ENCODE measurements around the gene RXYLT1. TPM values are rescaled to one million over a fixed set of nuclear protein-coding genes. Genes with fewer than 3 reads are reported as not detected.
A peak's percentile ranks its signal among the peaks of the same experiment; 100 is the strongest.

RXYLT1 gene
- total and polyA plus RNA-seq, 2 donors: 17.1 to 18.7 TPM

DNA sequence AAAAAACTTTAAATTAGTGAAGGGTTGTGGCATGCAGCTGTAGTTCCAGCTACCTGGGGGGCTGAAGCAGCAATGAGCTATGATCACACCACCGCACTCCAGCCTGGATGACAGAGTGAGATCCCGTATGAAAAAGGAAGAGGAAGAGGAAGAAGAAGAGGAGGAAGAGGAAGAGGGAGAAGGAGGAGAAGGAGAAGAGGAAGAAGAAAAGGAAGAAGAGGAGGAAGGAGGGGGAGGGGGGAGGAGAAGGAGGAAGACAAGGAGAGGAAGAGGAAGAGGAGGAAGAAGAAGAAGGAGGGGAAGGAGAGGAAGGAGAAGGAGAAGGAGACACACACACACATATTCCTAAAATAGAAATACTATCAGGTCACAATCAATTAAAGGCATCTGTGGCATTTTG lies 32.0 kb downstream of the RXYLT1 start:
- 86% methylated on average over 2 of the region's 2 CpGs for WGBS

DNA sequence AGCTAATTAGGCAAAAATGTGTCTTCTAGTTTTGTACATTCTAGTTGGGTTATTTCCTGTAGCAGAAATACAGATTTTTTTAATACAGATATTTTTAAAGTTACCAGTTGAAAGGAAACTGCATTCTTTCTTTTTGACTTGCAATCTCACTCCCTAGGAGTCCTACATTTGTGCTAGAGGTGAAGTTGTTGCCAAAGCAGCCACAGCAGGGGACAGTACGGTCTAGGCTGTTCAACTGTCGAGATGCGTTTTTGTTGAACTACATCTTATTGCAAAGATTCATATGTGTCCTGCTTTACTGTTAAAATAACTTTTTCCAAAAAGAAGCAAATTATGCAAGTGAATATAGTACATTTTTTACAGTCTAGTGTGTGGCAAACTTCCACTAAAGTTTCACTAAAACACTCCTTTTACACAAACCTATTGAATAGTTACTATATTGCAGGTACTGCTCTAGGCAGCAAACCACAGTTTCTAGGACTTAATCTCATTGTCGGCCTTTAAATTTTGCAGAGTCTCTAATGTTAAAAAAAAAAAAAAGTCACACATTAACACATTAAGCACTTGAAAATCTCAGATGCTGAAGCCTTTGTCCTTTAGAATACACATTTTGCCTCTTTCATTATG lies 34.5 kb downstream of the RXYLT1 start:
- no peak overlapping the region for H3K27ac ChIP-seq (ENCODE audit: low read depth)
- no peak overlapping the region for H3K4me3 ChIP-seq (ENCODE audit: low read depth, low read length)
- no peaks in the 10 kb centered on the region for H3K4me1 ChIP-seq (ENCODE audit: insufficient read depth)
- DNase-seq (ENCODE audit: extremely low spot score): no peak
- no peaks in the 10 kb centered on the region for H3K36me3 ChIP-seq (ENCODE audit: insufficient read depth)
- 79% methylated on average over 4 of the region's 4 CpGs for WGBS

More for the DNA sequence above, 32.0 kb downstream of the RXYLT1 start:
- H3K36me3 ChIP-seq (ENCODE audit: insufficient read depth): no peaks in the 10 kb centered on the region
- no peak overlapping the region for H3K4me3 ChIP-seq (ENCODE audit: low read depth, low read length)
- H3K4me1 ChIP-seq (ENCODE audit: insufficient read depth): no peaks in the 10 kb centered on the region
- DNase-seq (ENCODE audit: extremely low spot score): no peak
- H3K27ac ChIP-seq (ENCODE audit: low read depth): no peak overlapping the region

DNA sequence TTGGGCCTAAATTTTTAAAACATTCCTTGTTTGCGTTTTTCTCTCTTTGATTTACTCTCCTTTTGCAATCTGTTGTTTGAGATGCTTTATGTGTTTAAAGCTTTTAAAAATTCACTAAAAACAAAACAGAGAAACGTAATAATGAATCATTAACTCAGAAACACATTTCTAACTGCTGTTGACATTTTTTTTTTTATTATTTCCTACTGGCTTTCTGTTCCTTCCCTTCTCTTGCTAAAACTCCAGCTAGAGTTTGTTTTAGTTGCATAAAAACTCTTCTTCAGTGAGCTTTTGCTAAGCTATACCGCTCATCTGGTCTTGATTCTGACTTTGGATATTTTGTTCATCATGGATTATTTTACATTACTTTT lies 35.8 kb downstream of the RXYLT1 start:
- H3K36me3 ChIP-seq (ENCODE audit: insufficient read depth): no peaks in the 10 kb centered on the region
- no peaks in the 10 kb centered on the region for H3K4me1 ChIP-seq (ENCODE audit: insufficient read depth)
- WGBS: 92% methylated on average over 3 of the region's 3 CpGs
- no peak for DNase-seq (ENCODE audit: extremely low spot score)
- H3K27ac ChIP-seq (ENCODE audit: low read depth): no peak overlapping the region
- no peak overlapping the region for H3K4me3 ChIP-seq (ENCODE audit: low read depth, low read length)

GRCh38 chr12:63816031-63816430 lies 36.3 kb downstream of the RXYLT1 start:
- WGBS: 92% methylated on average over 6 of the region's 6 CpGs
- no peak for DNase-seq (ENCODE audit: extremely low spot score)

GRCh38 chr12:63820427-63820826 lies 40.7 kb downstream of the RXYLT1 start:
- Histone ChIP-seq H3K27ac (ENCODE audit: low read depth) (no peak overlapping the region), H3K4me3 (ENCODE audit: low read depth, low read length) (no peak overlapping the region), H3K4me1 (ENCODE audit: insufficient read depth) (no peaks in the 10 kb centered on the region), H3K36me3 (ENCODE audit: insufficient read depth) (no peaks in the 10 kb centered on the region)
- DNase-seq (ENCODE audit: extremely low spot score): no peak
- WGBS: 74% methylated on average over 1 of the region's 1 CpG

More at GRCh38 chr12:63816031-63816430, 36.3 kb downstream of the RXYLT1 start:
- H3K4me3 ChIP-seq (ENCODE audit: low read depth, low read length): no peak overlapping the region
- H3K4me1 ChIP-seq (ENCODE audit: insufficient read depth): no peaks in the 10 kb centered on the region
- H3K27ac ChIP-seq (ENCODE audit: low read depth): no peak overlapping the region
- H3K36me3 ChIP-seq (ENCODE audit: insufficient read depth): no peaks in the 10 kb centered on the region

DNA sequence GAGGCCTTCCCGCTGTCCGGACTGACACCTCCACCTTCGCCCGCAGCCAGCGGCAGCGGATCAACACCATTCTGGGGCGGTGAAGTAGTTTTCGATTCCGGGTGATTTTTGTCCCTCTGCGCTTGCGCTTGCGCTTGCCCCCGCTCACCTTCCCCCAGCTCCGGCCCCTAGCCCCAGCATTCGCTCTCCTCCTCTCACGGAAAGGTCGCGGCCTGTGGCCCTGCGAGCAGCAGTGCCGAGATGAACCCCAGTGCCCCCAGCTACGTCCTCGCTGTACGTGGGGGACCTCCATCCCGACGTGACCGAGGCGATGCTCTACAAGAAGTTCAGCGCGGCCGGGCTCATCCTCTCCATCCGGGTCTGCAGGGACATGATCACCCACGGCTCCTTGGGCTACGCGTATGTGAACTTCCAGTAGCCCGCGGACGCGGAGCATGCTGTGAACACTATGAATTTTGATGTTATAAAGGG lies 42.1 kb downstream of the RXYLT1 start:
- Histone ChIP-seq H3K4me1 (ENCODE audit: insufficient read depth) (no peaks in the 10 kb centered on the region), H3K36me3 (ENCODE audit: insufficient read depth) (no peaks in the 10 kb centered on the region), H3K27ac (ENCODE audit: low read depth) (no peak overlapping the region), H3K4me3 (ENCODE audit: low read depth, low read length) (peak overlapping the region; percentile 50)
- WGBS: 15% methylated on average over 38 of the region's 38 CpGs
- no peak for DNase-seq (ENCODE audit: extremely low spot score)

GRCh38 chr12:63822352-63822751 lies 42.6 kb downstream of the RXYLT1 start:
- Histone ChIP-seq H3K4me1 (ENCODE audit: insufficient read depth) (no peaks in the 10 kb centered on the region), H3K4me3 (ENCODE audit: low read depth, low read length) (no peak overlapping the region), H3K36me3 (ENCODE audit: insufficient read depth) (no peaks in the 10 kb centered on the region), H3K27ac (ENCODE audit: low read depth) (no peak overlapping the region)
- DNase-seq (ENCODE audit: extremely low spot score): no peak
- 32% methylated on average over 6 of the region's 6 CpGs for WGBS

DNA sequence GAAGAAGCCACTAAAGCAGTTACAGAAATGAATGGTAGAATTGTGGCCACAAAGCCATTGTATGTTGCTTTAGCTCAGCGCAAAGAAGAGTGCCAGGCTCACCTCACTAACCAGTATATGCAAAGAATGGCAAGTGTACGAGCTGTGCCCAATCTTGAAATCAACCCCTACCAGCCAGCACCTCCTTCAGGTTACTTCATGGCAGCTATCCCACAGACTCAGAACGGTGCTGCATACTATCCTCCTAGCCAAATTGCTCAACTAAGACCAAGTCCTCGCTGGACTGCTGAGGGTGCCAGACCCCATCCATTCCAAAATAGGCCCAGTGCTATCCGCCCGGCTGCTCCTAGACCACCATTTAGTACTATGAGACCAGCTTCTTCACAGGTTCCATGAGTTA lies 43.3 kb downstream of the RXYLT1 start:
- no peak for DNase-seq (ENCODE audit: extremely low spot score)
- Histone ChIP-seq H3K27ac (ENCODE audit: low read depth) (no peak overlapping the region), H3K4me1 (ENCODE audit: insufficient read depth) (no peaks in the 10 kb centered on the region), H3K36me3 (ENCODE audit: insufficient read depth) (no peaks in the 10 kb centered on the region), H3K4me3 (ENCODE audit: low read depth, low read length) (no peak overlapping the region)
- 95% methylated on average over 6 of the region's 6 CpGs for WGBS

- 22% methylated on average over 4 of the region's 4 CpGs for WGBS
- no peaks in the 10 kb centered on the region for H3K4me1 ChIP-seq (ENCODE audit: insufficient read depth)
- no peak overlapping the region for H3K4me3 ChIP-seq (ENCODE audit: low read depth, low read length)
- H3K36me3 ChIP-seq (ENCODE audit: insufficient read depth): no peaks in the 10 kb centered on the region
- no peak for DNase-seq (ENCODE audit: extremely low spot score)
- H3K27ac ChIP-seq (ENCODE audit: low read depth): no peak overlapping the region
Measured at GRCh38 chr12:63826006-63826585, 46.4 kb downstream of the RXYLT1 start.

GRCh38 chr12:63828867-63829266 lies 49.2 kb downstream of the RXYLT1 start:
- WGBS: 91% methylated on average over 2 of the region's 2 CpGs
- Histone ChIP-seq H3K36me3 (ENCODE audit: insufficient read depth) (no peaks in the 10 kb centered on the region), H3K27ac (ENCODE audit: low read depth) (no peak overlapping the region), H3K4me1 (ENCODE audit: insufficient read depth) (no peaks in the 10 kb centered on the region), H3K4me3 (ENCODE audit: low read depth, low read length) (no peak overlapping the region)
- no peak for DNase-seq (ENCODE audit: extremely low spot score)

- Histone ChIP-seq H3K4me3 (ENCODE audit: low read depth, low read length) (no peak overlapping the region), H3K27ac (ENCODE audit: low read depth) (no peak overlapping the region), H3K36me3 (ENCODE audit: insufficient read depth) (no peaks in the 10 kb centered on the region), H3K4me1 (ENCODE audit: insufficient read depth) (no peaks in the 10 kb centered on the region)
- WGBS: 71% methylated on average over 2 of the region's 2 CpGs
- no peak for DNase-seq (ENCODE audit: extremely low spot score)
Measured at GRCh38 chr12:63836046-63836445, 56.3 kb downstream of the RXYLT1 start.

DNA sequence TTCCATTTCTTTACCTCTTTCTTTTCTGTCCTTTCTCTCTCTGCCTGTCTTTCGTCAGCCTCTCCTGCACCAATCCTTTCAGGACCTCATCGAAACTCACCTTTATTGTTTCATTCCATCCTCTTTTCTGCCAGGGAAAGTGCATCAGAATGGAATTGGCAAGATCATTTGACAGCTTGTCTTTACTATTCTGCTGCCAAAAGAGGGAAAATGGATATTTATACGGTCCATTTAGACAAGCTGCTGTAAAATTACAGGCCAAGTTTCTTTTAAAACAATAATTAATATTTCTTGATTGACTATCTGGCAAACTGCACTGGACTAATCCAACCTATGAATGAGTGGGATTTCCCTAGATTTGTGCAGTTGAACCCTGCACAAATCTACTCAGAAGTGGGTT lies 57.2 kb downstream of the RXYLT1 start:
- DNase-seq (ENCODE audit: extremely low spot score): no peak
- Histone ChIP-seq H3K27ac (ENCODE audit: low read depth) (no peak overlapping the region), H3K4me1 (ENCODE audit: insufficient read depth) (no peaks in the 10 kb centered on the region), H3K36me3 (ENCODE audit: insufficient read depth) (no peaks in the 10 kb centered on the region), H3K4me3 (ENCODE audit: low read depth, low read length) (no peak overlapping the region)
- WGBS: 73% methylated on average over 3 of the region's 3 CpGs

DNA sequence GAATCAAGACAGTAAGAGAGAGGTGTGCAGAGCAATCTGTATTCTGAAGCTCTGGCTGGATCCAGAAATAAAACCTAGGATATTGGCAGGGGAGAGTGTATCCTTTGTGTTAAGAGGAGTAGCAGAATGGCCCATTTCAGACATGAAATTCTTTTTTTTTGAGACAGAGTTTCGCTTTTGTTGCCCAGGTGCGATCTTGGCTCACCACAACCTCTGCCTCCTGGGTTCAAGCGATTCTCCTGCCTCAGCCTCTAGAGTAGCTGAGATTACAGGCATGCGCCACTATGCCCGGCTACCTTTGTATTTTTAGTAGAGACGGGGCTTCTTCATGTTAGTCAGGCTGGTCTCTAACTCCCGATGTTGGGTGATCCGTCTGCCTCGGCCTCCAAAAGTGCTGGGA lies 58.7 kb downstream of the RXYLT1 start:
- DNase-seq (ENCODE audit: extremely low spot score): no peak
- no peak overlapping the region for H3K27ac ChIP-seq (ENCODE audit: low read depth)
- H3K36me3 ChIP-seq (ENCODE audit: insufficient read depth): no peaks in the 10 kb centered on the region
- 92% methylated on average over 9 of the region's 9 CpGs for WGBS
- no peaks in the 10 kb centered on the region for H3K4me1 ChIP-seq (ENCODE audit: insufficient read depth)
- no peak overlapping the region for H3K4me3 ChIP-seq (ENCODE audit: low read depth, low read length)

DNA sequence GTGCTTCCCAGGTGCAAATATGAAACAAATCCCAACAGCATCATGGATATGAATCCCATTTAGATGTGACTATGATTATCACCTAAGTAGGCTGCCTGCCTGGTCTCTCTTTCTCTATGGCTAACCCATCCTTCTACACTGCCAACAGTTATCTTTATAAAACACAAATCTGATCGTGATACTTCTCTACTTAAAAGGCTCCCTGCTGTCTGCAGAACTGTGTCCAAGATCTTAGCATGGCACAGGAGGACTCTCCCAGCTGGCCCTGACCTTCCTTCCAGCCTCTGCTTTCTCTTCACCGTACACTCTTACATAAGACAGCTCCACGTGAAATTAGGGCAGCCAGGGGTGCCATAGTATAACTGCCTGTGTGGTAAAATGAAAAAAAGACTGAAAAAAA lies 61.3 kb downstream of the RXYLT1 start:
- DNase-seq (ENCODE audit: extremely low spot score): no peak
- 59% methylated on average over 3 of the region's 3 CpGs for WGBS
- Histone ChIP-seq H3K36me3 (ENCODE audit: insufficient read depth) (no peaks in the 10 kb centered on the region), H3K4me3 (ENCODE audit: low read depth, low read length) (no peak overlapping the region), H3K27ac (ENCODE audit: low read depth) (no peak overlapping the region), H3K4me1 (ENCODE audit: insufficient read depth) (peaks cover 1% of the 10 kb centered on the region)
